Measurements from ENCODE around the gene FANCG.

Gene FANCG

DNA sequence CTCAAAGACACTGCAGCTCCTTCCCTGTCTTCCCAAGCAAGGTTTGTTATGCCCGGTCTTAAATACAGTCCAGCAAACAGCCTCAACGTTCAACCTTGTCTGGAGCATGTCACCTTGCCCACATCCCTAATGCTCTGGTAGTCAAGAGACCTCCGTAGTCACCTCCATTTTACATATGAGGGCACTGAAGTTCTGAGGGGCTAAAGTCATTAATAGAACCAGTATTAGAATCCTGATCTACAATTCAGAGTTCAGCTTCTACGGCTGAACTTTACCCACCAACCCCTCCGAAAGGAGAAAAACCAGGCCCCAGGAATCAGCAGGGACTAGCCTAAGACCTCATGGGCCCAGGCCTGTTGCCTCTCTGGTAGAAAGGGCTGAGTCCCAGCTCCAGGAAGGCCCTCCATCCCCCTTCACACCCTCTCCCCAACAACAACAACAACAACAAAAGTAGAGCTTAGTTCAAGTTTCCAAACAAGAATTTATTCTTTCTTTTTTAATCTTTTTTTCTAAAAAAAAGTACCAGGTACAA, 24.0 kb upstream of the FANCG start:
- DNase-seq (ENCODE audit: low spot score) = no peak

DNA sequence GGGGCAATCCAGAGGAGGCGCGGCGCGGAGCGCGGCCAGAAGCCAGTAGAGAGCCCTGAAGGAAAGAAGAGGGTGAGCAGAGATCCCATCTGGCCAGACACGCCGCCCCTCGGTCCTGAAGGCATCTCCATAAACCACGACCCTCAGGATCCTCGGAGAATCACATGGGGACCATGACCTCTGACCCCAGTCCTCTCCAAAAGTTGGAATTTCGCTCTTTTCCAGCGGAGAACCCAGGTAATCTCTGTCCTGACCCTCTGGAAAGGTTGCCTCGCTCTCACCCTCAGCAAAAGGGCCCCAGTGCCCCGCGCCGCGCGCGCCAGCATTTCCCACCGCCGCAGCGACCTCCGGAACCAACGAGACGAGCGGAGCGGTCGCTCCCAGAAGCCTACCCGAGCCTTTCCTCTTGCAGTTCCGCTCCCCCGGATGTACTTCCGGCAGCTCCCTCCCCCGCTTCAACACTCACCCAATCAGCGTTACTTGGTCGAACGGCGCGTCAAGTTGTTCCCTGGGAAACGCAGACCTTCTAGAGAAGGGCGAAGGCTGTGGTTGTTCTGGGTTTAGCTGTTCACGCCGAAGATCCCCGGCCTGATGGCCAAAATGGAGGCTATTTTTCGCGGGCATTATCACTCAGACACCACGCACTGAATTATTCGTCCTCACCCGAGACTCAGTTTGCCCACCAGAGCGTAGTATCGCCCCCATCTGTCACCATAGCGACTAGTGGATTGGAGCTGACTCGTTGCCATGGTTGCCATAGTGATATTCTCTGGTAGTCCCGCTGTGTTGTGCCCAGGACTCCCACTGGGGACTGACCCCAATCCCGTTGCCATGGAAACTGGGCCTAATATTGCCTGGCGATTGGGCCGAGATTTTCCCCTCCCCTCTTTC, 23.3 kb upstream of the FANCG start, which contains the start of gene STOML2:
STOML2 (minus strand) TSS at position 363 of the 891 bp plus-strand sequence; CDS start at position 326, 37 bp downstream.
- peak; percentile 92 for DNase-seq (ENCODE audit: low spot score)

DNA sequence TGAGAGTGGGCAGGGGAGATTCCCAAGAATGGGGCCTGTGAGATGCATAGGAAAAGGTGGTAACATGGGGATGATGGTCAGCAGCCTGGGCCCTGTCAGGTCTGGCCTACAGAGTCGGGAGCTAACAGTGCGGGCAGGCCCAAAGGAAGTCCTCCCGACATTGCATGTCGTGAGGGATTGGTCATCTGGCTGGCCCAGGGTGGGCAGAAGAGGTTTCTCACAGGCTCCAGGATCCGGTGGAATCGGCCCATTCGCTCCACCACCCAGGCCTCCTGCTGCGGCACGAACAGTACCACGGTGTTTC, 22.7 kb upstream of the FANCG start:
- no peak for DNase-seq (ENCODE audit: low spot score)

DNA sequence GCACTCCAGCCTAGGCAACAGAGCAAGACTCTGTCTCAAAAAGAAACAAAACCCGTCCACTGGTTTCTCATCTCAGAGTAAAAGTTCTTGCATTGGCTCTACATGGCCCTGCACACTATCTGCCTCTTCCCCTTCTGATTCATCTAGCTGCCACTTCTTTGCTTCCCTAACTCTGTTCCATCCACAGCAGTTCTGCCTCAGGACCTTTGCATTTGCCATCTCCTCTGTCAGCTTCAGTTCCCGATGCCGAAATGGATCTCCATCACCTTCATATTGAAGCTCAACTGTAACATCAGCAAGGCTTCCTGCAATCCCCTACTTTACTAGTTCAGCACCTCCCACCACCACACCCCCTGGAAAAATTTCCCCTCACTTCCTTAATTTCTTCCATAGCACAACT, 17.8 kb upstream of the FANCG start:
- no peak for DNase-seq (ENCODE audit: low spot score)

DNA sequence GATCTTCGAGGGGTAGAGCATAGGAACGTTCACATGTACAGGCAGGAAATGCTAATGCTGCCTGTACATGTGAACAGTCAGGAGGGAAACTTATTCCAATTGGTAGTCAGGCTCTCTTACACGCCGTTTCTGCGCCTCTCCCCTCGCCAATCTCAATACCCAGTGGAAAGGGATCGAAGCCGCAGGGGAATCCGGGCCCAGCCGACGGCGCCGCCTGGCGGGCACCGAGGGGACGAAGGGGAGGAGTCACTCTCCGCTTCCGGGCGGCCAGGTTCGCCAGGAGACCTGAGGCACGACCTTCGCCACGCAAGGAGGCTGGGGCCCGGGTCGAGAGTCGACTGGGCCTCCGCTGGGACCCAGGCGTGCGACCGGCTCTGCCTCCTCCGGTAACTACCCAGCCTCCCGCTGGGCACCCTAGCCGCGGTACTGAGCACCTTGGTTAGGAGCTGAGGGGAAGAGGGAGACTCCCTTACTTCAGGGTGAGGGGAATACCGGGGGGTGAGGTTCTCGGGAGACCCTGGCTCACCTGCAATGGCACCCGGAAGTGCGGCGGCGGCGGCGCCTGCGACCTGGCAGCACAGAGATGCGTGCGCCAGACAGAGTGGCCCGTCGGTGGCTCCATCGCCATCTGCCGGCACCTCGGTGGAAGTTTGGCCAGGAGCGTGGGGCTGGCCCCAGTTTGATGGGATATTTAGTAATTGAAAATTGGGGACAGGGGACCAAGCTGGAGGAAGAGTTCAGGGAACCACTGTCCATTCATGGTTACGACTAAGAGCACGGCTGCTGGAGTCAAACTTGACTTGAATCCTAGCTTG, 16.5 kb upstream of the FANCG start, which contains the start of gene PIGO:
PIGO (minus strand) TSS at position 557 of the 815 bp plus-strand sequence. CDS start 1,026 bp downstream, outside the sequence.
- peak; percentile 93 for DNase-seq (ENCODE audit: low spot score)

DNA sequence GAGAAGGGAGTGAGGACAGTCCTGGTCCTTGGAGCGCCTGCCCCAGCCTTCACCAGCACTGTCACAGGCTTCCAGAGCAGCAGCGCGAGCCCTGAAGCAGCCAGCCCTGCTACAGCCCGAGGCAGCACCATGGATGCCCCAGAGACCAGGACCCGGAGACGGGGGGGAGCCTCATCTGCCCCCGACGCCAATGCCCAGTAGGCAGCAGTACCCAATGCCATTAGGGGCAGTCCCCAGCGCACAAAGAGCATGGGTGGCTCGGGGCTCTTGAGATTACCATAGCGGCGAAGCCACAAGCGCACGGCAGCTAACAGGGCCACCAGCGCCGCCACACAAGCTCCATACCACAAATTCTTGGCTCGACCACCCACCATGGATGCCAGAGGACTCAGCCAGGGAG, 11.8 kb upstream of the FANCG start:
- no peak for DNase-seq (ENCODE audit: low spot score)

DNA sequence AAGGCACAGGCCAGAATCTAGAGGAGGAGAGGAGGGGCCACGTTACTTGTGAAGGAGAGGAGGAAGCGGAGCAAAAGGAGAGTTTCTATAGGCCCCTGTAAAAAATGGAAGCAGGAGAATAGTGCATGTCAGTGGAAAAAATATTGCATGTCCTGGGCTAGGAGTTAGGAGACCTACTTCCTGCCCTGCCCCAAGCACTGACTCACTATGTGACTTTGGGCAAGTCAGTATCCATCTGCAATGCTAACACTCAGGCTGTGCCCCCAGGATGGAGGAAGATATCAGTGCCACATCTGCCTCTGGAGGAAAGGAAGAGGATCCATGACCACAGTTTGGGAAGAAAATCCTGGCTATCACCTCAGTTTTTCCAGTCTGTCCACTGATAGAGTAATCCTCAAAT, 9.7 kb upstream of the FANCG start:
- no peak for DNase-seq (ENCODE audit: low spot score)

DNA sequence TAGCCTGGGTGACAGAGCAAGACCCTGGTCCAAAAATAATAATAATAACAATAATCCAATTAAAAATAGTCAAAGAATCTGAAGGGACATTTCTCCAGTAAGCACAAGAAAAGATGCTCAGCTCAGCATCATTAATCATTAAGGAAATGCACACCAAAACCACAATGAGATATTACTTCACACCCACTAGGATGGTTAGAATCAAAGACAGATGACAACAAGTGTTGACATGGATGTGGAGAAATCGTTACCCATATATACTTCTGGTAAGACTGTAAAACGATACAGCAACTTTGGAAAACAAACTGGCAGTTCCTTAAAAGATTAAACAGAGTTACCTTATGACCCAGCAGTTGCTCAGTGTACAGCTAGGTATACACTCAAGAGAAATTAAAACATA, 5.3 kb upstream of the FANCG start:
- DNase-seq (ENCODE audit: low spot score) = no peak

DNA sequence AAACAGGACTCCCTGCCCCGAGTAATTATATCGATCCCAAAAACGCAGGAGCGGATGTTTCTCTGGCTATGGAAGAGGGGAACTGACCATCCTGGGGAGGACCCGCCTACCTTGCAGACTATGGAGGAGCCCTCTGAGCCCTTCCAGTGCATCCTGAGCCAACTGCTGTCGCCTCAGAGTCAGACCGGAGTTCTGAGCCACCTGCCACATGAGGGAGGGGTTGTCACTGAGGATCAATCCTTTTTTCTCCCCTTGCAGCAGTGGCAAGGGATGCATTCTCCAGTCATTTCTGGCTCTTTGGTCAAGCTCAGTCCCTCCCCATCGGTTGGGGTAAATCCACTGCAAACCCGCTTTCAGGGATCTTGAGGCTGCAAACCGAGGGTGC, 709 bp downstream of the FANCG start:
- peak; percentile 45 for DNase-seq (ENCODE audit: low spot score)

DNA sequence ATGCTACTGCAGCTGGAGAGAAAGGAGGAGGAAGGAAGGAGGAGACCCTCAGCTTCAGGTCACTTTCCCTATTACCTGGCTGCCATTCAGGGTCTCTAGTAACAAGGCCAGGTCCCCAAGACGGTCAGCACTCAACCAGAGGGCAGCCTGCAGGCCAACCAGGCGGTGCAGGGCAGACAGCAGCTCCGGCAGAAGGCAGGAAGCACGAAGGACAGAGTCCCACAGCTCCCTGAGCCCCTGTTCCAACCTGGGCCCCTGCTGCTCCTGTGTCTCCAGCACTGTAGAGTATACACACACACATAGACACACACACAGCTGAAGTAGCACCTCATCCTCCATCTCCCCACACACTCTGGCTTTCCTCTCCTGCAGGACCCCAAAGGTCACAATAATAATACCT, 1.7 kb downstream of the FANCG start:
- DNase-seq (ENCODE audit: low spot score) = no peak

DNA sequence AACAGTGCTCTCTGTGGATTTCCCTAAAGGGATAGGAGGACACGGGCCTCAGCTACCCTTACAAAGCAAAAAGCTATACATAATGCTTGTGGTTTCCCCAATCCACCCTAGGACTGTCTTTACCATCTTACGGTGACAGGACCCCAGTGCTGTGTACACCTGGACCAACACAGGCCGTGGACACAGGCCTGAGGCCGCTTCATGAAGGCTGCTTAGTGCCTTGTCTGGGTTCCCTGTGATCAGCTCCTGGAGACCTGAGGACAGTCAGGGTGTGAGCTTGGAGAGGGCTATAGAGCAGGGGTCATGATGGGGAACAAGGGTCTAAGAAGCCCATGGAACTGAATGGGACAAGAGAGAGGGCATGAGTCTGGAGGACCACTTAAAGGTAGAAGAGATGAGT, 2.9 kb downstream of the FANCG start:
- no peak for DNase-seq (ENCODE audit: low spot score)

DNA sequence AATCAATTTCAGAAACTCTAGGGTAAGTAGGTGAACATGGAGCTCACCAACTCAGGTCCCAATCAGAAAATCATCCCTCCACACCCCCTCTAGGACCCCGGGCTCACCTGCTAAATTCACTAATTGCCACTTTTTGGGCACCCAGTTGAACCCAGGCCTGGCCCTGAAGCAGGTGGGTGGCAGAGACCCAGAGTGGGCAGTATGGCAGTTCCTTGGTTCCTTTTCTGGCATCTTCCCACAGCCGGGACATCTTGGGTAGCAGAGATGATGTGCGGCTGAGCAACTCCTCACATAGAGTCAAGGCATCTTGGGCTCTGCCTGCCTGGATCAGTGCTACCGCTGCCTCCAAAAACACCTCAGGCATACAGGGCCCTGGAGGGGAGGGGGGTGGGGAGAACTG, 4.4 kb downstream of the FANCG start:
- DNase-seq (ENCODE audit: low spot score) = no peak

DNA sequence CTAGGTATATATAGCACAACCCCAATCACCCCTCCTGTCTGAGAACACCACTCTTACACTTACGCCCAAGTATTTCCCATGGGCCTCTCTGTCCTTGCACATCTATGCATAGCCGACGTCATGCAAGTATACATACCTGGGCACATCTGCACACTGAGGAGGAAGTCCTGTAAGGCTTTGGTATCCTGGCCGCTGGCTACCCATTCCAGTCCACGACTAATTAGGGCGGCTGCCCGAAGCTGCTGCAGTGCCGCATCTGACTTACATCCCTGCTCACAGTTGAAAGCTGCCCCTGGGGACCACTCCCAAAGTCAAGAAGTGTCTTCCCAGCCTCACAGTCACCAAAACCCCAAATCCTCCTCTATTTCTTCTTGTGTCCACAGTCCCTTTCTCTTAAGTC, 5.0 kb downstream of the FANCG start:
- no peak for DNase-seq (ENCODE audit: low spot score)

DNA sequence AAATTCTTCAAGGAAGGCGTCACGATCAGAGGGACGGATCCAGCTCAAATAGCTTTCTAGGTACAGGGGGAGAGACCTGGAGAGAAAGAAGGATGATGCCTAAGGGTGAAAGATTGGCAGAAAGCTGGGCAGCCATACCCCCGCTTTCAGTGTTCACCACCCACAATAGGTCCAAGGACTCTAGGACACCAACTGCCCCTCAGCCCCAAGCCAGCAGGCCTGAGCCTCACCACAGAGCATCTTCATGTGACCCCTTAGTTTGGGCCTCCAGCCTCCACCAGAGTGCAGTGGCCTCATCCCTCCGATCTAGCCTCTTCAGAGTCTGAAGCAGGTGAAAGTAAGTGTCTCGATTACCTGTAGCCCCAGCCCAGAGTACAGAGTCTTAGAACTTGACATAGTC, 5.6 kb downstream of the FANCG start:
- DNase-seq (ENCODE audit: low spot score) = no peak

DNA sequence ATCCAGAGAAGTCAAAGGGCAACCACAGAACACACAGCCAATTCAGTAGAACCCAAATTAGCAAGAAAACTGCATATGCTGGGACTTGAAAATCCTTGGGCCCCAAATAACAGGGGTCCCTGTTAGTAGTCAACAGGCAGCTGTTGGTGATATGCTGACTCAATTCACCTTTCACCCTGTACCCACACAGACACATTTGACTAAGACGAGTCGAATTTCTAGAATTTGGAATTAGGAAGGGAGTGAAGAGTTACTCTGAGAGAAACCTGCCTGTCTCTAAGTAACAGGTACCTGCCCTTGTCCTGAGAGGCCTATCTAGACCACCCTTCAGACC, 6.5 kb downstream of the FANCG start:
- DNase-seq (ENCODE audit: low spot score) = no peak

DNA sequence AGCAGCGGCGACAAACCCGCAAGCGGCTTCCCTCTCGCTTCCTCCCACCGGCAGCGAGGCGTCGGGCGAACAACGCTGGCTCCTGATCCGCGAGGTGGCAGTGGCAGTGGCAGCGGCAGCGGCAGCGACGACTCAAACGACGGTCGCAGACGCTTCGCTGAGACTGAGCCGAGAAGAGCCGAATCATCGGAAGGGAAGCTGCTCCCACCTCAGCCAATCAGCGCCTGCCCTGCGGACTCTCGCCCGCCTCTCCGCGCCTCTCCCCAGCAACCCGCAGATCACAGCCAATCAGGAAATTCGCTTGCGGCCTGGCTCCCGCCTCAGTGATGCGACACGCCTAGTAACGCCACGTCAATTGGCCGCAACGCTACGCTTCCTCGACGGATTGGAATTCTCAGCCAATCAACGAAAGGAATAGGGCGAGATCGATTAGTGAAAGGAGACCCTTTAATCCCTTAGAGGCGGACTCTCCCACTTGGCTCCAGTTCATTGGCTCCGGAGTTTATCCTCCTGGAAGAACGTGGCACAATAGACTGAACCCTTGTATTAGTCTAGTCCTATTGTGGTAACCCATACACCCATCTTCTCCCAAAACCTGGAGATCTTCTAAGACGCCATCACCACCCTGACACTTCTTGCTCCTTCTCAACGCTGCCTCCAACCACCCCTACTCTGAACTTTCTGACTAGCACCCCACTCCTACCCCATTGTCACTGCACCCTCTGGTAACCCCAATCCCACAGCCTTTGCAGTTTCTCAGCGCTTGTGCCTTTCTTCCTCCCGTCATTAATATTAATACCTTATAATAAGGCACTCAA, 7.1 kb downstream of the FANCG start, which contains the start of gene VCP:
VCP (minus strand) TSS at position 165 of the 818 bp plus-strand sequence. CDS start 272 bp downstream, outside the sequence.
- peak; percentile 96 for DNase-seq (ENCODE audit: low spot score)

DNA sequence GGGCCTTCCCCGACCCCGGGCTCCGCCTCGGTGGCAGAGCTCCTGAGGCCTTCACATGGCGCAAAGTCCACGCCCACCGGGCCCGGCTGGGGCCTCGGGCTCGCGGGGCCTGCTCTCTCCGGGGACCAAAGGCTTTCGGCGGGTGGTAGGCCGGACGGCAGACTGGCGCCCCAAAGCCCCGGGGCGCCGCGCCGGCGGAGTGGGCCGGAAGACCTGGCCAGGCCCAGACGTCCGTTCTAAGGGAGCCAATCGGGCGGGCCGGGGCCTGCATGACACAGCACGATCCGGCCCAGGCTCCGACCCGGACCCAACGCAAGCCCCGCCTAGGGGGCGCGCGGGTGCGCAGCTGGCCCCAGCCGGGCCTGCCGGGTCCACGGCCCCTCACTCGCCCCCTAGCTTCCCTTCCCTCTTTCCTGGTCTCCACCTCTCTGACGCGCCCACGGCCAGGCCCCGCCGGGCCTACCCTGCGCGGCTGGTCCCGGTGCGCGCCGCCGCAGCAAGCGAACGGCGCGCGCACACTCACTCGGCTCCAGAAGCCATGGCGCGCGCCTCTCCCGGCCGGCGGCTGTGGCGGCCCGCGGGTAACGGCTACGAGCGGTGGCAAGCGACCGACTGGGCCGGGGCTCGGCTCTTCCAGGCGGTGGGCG, 7.8 kb downstream of the FANCG start:
- peak; percentile 87 for DNase-seq (ENCODE audit: low spot score)

DNA sequence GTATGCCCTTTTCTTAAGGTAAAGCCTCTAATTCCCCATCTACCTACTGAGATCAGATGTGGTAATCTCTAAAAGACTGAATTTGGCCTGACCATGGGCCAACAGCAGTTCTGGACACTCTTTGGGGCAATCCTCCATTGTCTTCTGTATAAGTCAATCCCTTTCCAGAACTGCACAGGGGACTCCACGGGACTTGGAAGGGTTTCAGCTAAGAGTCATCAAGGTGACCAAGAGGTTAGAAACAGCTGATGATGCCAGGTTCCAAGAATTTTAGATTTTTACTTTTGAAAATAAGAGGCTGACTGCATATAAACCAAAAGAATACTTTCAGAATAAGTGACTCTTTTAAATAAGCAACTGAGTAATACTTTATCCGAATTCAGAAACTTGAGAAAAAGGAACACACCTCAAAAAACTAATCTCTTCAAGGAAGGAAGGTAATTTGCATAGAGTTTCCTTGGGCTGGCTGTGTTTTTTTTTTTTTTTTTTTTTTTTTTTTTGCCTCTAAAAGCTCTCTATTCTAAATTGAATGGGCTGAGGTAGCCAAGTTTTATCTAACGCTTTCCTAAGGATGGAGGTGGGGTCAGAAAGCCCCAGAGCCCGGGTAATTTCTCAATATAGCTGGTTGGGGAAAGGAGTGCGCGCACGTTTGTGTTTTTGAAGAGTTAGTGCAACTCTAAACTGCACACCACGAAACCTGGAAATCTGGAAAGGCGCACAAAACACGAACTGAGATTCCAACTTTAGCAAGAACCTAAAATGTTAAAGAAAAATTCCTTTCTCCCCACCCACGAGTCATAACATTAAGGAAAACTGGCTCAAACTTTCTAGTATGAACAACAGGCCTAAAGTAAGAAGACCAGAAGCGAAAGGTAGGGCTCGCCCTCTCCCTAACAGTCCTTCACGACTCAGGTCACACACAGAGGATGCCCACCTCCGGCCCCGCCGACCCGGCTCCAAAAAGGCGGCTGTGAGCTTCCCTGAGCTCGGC, 8.6 kb downstream of the FANCG start:
- no peak for DNase-seq (ENCODE audit: low spot score)

DNA sequence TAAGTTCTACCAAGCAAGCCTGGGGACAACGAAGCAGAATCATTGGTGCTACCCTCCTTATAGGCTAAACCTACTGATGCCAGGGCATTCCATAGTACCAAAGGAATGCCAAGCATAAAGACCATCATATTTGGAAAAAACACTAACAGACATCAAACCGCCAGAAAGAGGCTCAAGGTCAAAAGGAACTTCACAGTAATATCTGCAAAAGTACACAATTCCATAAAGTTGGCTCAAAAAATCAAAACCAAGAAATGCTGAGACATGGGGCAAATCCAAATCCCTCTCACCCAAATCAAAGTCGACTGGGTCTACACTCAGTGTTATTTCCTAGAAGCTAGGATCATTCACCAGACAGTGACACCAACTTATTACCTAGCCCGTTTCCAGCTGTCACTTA, 10.7 kb downstream of the FANCG start:
- no peak for DNase-seq (ENCODE audit: low spot score)

DNA sequence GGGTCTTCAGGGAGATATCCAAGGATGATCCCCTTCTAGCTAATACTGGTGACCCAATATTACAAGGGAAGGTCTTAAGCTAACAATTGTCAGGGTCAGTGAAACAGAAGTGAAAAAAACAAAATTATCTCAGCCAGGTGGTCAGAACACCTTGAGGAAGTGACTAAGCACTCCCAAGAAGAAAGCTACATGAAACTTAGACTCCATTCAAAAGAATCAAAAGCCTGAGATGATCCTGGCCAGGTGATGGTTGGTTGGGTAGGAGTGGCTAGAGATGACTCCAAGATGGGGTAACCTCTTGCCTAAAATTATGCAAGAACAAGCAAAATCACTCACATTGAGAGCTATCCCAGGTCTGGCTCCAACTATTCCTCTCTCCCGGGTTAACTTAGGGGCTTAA, 12.7 kb downstream of the FANCG start:
- no peak for DNase-seq (ENCODE audit: low spot score)

Measured in D341Med (cell line).